OCI-LY1 (cell line): ENCODE results near the gene HMGN2.

Source experiments
- H2AFZ ChIP-seq: fragments of 200-600 bp; sonication (generic), shearing (Covaris generic); 2 replicates; pipeline ENCODE4 v1.6.0; 2014; ENCODE audit warnings: antibody characterized with exemption, mild to moderate bottlenecking, low read length
- H3F3A ChIP-seq: fragments of 200-600 bp; sonication (generic), shearing (Covaris generic); 2 replicates; pipeline ENCODE4 v1.6.0; 2014; ENCODE audit warnings: mild to moderate bottlenecking, antibody characterized with exemption, low read length, moderate library complexity; ENCODE audit not compliant: insufficient read depth
- H3K27ac ChIP-seq: fragments of 200-600 bp; sonication (generic); 2 replicates; pipeline ENCODE4 v1.5.1; 2014; ENCODE audit warnings: low read length, mixed run types, mild to moderate bottlenecking, low read depth; ENCODE audit not compliant: poor library complexity, severe bottlenecking
- H3K27me3 ChIP-seq: fragments of 200-600 bp; sonication (generic); 2 replicates; pipeline ENCODE4 v1.6.0; 2014; ENCODE audit warnings: antibody characterized with exemption, mild to moderate bottlenecking, low read length, moderate library complexity; ENCODE audit not compliant: insufficient read depth
- H3K36me3 ChIP-seq: fragments of 200-600 bp; sonication (generic); 2 replicates; pipeline ENCODE4 v1.6.1; 2014; ENCODE audit warnings: mild to moderate bottlenecking, antibody characterized with exemption, low read length, moderate library complexity, mixed read lengths; ENCODE audit not compliant: insufficient read depth
- H3K4me1 ChIP-seq: fragments of 200-600 bp; sonication (generic); 2 replicates; pipeline ENCODE4 v1.5.1; 2014; ENCODE audit warnings: mild to moderate bottlenecking, low read length, moderate library complexity; ENCODE audit not compliant: insufficient read depth, severe bottlenecking
- H3K4me2 ChIP-seq: fragments of 200-600 bp; sonication (generic), shearing (Covaris generic); 2 replicates; pipeline ENCODE4 v1.6.1; 2014; ENCODE audit warnings: low read length
- H3K4me3 ChIP-seq: fragments of 200-600 bp; sonication (generic); 2 replicates; pipeline ENCODE4 v1.5.1; 2014; ENCODE audit warnings: low read length, low read depth, mild to moderate bottlenecking, mixed read lengths; ENCODE audit not compliant: poor library complexity, severe bottlenecking
- H3K79me2 ChIP-seq: fragments of 200-600 bp; shearing (Covaris generic); 2 replicates; pipeline ENCODE4 v1.6.1; 2016; ENCODE audit warnings: mixed run types, low read length, mixed read lengths; ENCODE audit not compliant: insufficient read depth
- H3K9ac ChIP-seq: fragments of 200-600 bp; sonication (generic), shearing (Covaris generic); 2 replicates; pipeline ENCODE4 v1.6.1; 2014; ENCODE audit warnings: mild to moderate bottlenecking, low read length, mixed read lengths
- H3K9me2 ChIP-seq: fragments of 200-600 bp; sonication (generic), shearing (Covaris generic); 2 replicates; pipeline ENCODE4 v1.6.1; 2014; ENCODE audit warnings: low read depth, mild to moderate bottlenecking, low read length, mixed read lengths
- H3K9me3 ChIP-seq: fragments of 200-600 bp; shearing (Covaris generic); 2 replicates; pipeline ENCODE4 v1.6.1; 2014; ENCODE audit warnings: low read length, mixed read lengths
- H4K20me1 ChIP-seq: fragments of 200-600 bp; sonication (generic), shearing (Covaris generic); 2 replicates; pipeline ENCODE4 v1.6.0; 2016; ENCODE audit warnings: mild to moderate bottlenecking, low read length; ENCODE audit not compliant: insufficient read depth
- EZH2 ChIP-seq: fragments of 200-600 bp; sonication (generic), shearing (Covaris generic); IDR thresholded peaks from 2 replicates; pipeline ENCODE4 v1.8.0; 2017; ENCODE audit warnings: borderline replicate concordance, mixed run types, mild to moderate bottlenecking, antibody characterized with exemption, low read length, moderate library complexity, mixed read lengths
- TF ChIP-seq, protein P1 (sequence below): fragments of 200-600 bp; sonication (generic), shearing (Covaris generic); IDR thresholded peaks from 2 replicates; pipeline ENCODE4 v1.5.1; 2017; ENCODE audit warnings: mild to moderate bottlenecking, antibody characterized with exemption, low read length, moderate library complexity, mixed read lengths

The HMGN2 gene

DNA sequence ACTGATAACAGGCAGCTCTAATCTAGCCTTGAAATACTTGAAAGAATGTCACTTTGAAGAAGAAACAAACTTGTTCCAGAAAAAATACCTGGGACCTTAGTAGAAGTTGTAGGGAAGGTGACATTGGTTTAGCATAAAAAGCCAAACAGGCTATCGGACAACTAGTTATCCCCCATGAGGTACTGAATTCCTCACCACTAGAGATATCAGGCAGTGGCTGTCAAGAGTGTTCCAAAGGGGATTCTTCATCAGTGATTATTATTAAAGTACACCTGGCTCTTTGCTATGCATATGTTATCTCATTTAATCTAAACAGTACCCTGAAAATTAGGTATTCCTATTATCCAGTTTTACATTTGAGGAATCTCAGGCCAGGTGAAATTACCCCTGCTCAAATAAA, 13.1 kb upstream of the HMGN2 start:
- peaks cover 49% of the 10 kb centered on the region for H3K36me3 ChIP-seq

DNA sequence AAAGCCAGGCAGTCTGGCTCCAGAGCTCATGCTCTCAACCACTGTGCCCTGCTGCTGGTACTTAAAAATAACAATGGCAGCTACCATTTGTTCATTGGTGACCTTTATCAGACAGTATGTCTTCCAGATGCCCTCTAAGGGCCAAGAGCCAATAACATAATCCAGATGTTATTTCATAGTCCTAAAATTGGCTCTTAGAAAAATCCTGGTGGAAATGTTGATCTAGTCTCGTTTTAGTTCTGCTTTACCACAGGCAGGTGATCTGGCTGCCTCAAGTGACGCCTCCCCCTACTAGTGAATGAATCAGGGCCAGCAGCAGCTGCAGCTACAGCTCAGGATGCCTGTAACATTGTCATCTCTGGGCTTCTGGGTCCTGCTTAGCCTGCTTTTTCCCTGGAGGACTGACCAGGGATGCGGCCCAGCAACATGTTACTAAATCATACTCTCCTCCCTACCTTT, 12.6 kb upstream of the HMGN2 start:
- no peaks in the 10 kb centered on the region for H3K27me3 ChIP-seq
- no peaks in the 10 kb centered on the region for H4K20me1 ChIP-seq
- H3K9me2 ChIP-seq = no peaks in the 10 kb centered on the region
- H3K27ac ChIP-seq = no peak overlapping the region
- no peaks in the 10 kb centered on the region for H3F3A ChIP-seq
- no peak overlapping the region for H3K9ac ChIP-seq
- no peaks in the 10 kb centered on the region for H3K79me2 ChIP-seq
- no peak overlapping the region for H3K4me2 ChIP-seq
- TF ChIP-seq EZH2 = no peak
- TF ChIP-seq, protein P1, sequence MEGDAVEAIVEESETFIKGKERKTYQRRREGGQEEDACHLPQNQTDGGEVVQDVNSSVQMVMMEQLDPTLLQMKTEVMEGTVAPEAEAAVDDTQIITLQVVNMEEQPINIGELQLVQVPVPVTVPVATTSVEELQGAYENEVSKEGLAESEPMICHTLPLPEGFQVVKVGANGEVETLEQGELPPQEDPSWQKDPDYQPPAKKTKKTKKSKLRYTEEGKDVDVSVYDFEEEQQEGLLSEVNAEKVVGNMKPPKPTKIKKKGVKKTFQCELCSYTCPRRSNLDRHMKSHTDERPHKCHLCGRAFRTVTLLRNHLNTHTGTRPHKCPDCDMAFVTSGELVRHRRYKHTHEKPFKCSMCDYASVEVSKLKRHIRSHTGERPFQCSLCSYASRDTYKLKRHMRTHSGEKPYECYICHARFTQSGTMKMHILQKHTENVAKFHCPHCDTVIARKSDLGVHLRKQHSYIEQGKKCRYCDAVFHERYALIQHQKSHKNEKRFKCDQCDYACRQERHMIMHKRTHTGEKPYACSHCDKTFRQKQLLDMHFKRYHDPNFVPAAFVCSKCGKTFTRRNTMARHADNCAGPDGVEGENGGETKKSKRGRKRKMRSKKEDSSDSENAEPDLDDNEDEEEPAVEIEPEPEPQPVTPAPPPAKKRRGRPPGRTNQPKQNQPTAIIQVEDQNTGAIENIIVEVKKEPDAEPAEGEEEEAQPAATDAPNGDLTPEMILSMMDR = no peak
- no peak overlapping the region for H3K4me3 ChIP-seq
- no peaks in the 10 kb centered on the region for H3K9me3 ChIP-seq
- no peaks in the 10 kb centered on the region for H3K4me1 ChIP-seq
- H3K36me3 ChIP-seq = peaks cover 52% of the 10 kb centered on the region
- no peak overlapping the region for H2AFZ ChIP-seq

More for the DNA sequence above, 13.1 kb upstream of the HMGN2 start:
- H4K20me1 ChIP-seq = no peaks in the 10 kb centered on the region
- H3K4me2 ChIP-seq = no peak overlapping the region
- TF ChIP-seq, protein P1 = no peak
- TF ChIP-seq EZH2 = no peak
- H3K27ac ChIP-seq = no peak overlapping the region
- no peaks in the 10 kb centered on the region for H3K9me3 ChIP-seq
- H2AFZ ChIP-seq = no peak overlapping the region
- H3K9ac ChIP-seq = no peak overlapping the region
- H3K4me1 ChIP-seq = no peaks in the 10 kb centered on the region
- H3K4me3 ChIP-seq = no peak overlapping the region
- H3K79me2 ChIP-seq = no peaks in the 10 kb centered on the region
- no peaks in the 10 kb centered on the region for H3K9me2 ChIP-seq
- no peaks in the 10 kb centered on the region for H3K27me3 ChIP-seq
- H3F3A ChIP-seq = no peaks in the 10 kb centered on the region

DNA sequence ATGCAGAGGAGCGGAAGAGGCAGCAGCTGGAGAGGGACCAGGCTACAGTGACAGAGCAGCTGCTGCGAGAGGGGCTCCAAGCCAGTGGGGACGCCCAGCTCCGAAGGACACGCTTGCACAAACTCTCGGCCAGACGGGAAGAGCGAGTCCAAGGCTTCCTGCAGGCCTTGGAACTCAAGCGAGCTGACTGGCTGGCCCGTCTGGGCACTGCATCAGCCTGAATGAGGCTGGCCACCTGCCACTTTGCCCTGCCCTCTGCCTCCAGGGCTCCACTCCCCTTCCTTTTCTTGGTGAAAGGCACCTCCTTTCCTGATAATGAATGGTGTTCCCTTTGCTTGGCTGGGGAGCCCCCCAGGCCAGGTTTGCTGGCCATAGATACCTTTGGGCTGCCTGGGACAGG, 3.3 kb upstream of the HMGN2 start:
- H2AFZ ChIP-seq = no peak overlapping the region
- peaks cover 23% of the 10 kb centered on the region for H3K4me1 ChIP-seq
- H3K27ac ChIP-seq = no peak overlapping the region
- H3K9me2 ChIP-seq = no peaks in the 10 kb centered on the region
- no peak overlapping the region for H3K4me2 ChIP-seq
- no peaks in the 10 kb centered on the region for H4K20me1 ChIP-seq
- H3K9ac ChIP-seq = no peak overlapping the region
- H3K79me2 ChIP-seq = peaks cover 7% of the 10 kb centered on the region
- TF ChIP-seq, protein P1 = no peak
- no peak for TF ChIP-seq EZH2
- H3K4me3 ChIP-seq = no peak overlapping the region
- H3K27me3 ChIP-seq = no peaks in the 10 kb centered on the region
- H3F3A ChIP-seq = no peaks in the 10 kb centered on the region
- no peaks in the 10 kb centered on the region for H3K9me3 ChIP-seq
- H3K36me3 ChIP-seq = peaks cover 52% of the 10 kb centered on the region
